Smooth muscle cell (in vitro differentiated cells): ENCODE results near the gene GPBAR1. TPM values are rescaled to one million over a fixed set of nuclear protein-coding genes. Genes with fewer than 3 reads are reported as not detected.

Experiments used
- DNase-seq: peaks from one replicate; lab custom pipeline; 2025; ENCODE audit not compliant: unreplicated experiment; lab: John Stamatoyannopoulos, UW
- H2AFZ ChIP-seq: fragments of 200-600 bp; sonication (generic); 2 replicates; pipeline ENCODE4 v1.6.0; 2016; ENCODE audit warnings: antibody characterized with exemption, low read depth, mild to moderate bottlenecking
- H3F3A ChIP-seq: fragments of 200-600 bp; sonication (generic); 2 replicates; pipeline ENCODE4 v1.6.0; 2017; ENCODE audit warnings: antibody characterized with exemption, low read depth
- H3K27ac ChIP-seq: fragments of 200-600 bp; sonication (generic); 2 replicates; pipeline ENCODE4 v1.5.1; 2016; ENCODE audit warnings: low read depth, mild to moderate bottlenecking
- H3K27me3 ChIP-seq: fragments of 200-600 bp; sonication (generic); 2 replicates; pipeline ENCODE4 v1.6.1; 2016; ENCODE audit warnings: low read depth, mild to moderate bottlenecking
- H3K36me3 ChIP-seq: fragments of 200-600 bp; sonication (generic); 2 replicates; pipeline ENCODE4 v1.5.1; 2016; ENCODE audit warnings: low read depth
- H3K4me1 ChIP-seq: fragments of 200-600 bp; sonication (generic); 2 replicates; pipeline ENCODE4 v1.5.1; 2016; ENCODE audit warnings: low read depth
- H3K4me2 ChIP-seq: fragments of 200-600 bp; sonication (generic); 2 replicates; pipeline ENCODE4 v1.6.0; 2016; ENCODE audit warnings: mild to moderate bottlenecking
- H3K4me3 ChIP-seq: fragments of 200-600 bp; sonication (generic); 2 replicates; pipeline ENCODE4 v1.5.1; 2016; ENCODE audit warnings: mild to moderate bottlenecking
- H3K79me2 ChIP-seq: fragments of 200-600 bp; sonication (generic); 2 replicates; pipeline ENCODE4 v1.6.0; 2016; ENCODE audit warnings: low read depth, mild to moderate bottlenecking
- H3K9ac ChIP-seq: fragments of 200-600 bp; sonication (generic); 2 replicates; pipeline ENCODE4 v1.6.0; 2016; ENCODE audit warnings: low read depth
- H3K9me3 ChIP-seq: fragments of 200-600 bp; sonication (generic); replicated peaks from 2 replicates; pipeline ENCODE4 v1.5.1; 2016; ENCODE audit warnings: low read depth
- H4K20me1 ChIP-seq: fragments of 200-600 bp; sonication (generic); 2 replicates; pipeline ENCODE4 v1.6.0; 2016; ENCODE audit warnings: low read depth
- WGBS: methylation state at CpG from one replicate; pipeline ENCODE4 v1.1.7; 2016; ENCODE audit warnings: low lambda C conversion rate; 5-methylcytosine and 5-hydroxymethylcytosine counted together
- polyA plus RNA-seq: library from polyadenylated mRNA; unstranded; fragments of >200 nt; fragmentation: Nextera tagmentation; extraction: Ambion mirVana; gene quantifications from 2 replicates; pipeline ENCODE4 v1.2.1, GENCODE V29; 2016
- total RNA-seq: library from RNA; depleted of rRNA; stranded (reverse); fragments of >200 nt; gene quantifications from 2 replicates; pipeline ENCODE4 v1.2.3, GENCODE V29; 2014
- TF ChIP-seq, protein P1 (sequence below): fragments of 200-600 bp; sonication (generic); IDR thresholded peaks from 2 replicates; pipeline ENCODE4 v1.5.1; 2017; ENCODE audit warnings: borderline replicate concordance, mild to moderate bottlenecking, antibody characterized with exemption; ENCODE audit not compliant: insufficient read depth, poor library complexity, severe bottlenecking

GPBAR1 gene
- total and polyA plus RNA-seq, 2 experiments from 2014 or later: 1.3 to 1.6 TPM

- H3K36me3 ChIP-seq: peaks cover 20% of the 10 kb centered on the region
- 75% methylated on average over 4 of the region's 4 CpGs for WGBS
- peaks cover 95% of the 10 kb centered on the region for H4K20me1 ChIP-seq
- peak overlapping the region; percentile 70 for H3K4me2 ChIP-seq
- peak overlapping the region; percentile 9 for H3K4me3 ChIP-seq
- TF ChIP-seq, protein P1, sequence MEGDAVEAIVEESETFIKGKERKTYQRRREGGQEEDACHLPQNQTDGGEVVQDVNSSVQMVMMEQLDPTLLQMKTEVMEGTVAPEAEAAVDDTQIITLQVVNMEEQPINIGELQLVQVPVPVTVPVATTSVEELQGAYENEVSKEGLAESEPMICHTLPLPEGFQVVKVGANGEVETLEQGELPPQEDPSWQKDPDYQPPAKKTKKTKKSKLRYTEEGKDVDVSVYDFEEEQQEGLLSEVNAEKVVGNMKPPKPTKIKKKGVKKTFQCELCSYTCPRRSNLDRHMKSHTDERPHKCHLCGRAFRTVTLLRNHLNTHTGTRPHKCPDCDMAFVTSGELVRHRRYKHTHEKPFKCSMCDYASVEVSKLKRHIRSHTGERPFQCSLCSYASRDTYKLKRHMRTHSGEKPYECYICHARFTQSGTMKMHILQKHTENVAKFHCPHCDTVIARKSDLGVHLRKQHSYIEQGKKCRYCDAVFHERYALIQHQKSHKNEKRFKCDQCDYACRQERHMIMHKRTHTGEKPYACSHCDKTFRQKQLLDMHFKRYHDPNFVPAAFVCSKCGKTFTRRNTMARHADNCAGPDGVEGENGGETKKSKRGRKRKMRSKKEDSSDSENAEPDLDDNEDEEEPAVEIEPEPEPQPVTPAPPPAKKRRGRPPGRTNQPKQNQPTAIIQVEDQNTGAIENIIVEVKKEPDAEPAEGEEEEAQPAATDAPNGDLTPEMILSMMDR: no peak
- H3K79me2 ChIP-seq: peaks cover 77% of the 10 kb centered on the region
- H3K9me3 ChIP-seq: no peaks in the 10 kb centered on the region
- H3K27ac ChIP-seq: peak overlapping the region; percentile 87
- no peak for DNase-seq
- peaks cover 10% of the 10 kb centered on the region for H3K4me1 ChIP-seq
- H2AFZ ChIP-seq: no peak overlapping the region
- peaks cover 78% of the 10 kb centered on the region for H3F3A ChIP-seq
- no peak overlapping the region for H3K9ac ChIP-seq
- H3K27me3 ChIP-seq: no peaks in the 10 kb centered on the region
These were observed 31.0 kb upstream of the GPBAR1 start for GRCh38 chr2:218229851-218230250.

DNA sequence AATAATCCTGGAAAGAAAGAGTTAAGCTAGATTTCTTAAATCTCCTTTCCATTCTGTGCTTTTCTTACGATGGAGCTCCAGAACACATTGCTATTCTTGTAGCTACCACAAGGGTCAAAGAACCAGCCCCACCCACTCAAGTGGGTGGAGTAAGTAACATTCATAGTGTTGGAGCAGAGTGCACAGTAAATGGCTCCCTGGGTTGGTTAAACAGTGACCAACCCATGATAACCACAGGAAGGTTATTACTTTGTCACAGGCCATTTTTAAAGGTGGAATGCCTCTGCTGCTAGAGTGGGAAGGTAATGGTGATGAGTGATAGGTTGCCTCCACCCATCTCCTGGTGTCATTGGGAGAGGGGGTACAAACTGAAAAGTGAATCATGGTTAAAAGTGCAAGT lies 29.9 kb upstream of the GPBAR1 start:
- 3% methylated on average over 1 of the region's 1 CpG for WGBS
- Histone ChIP-seq H3K27ac (peak overlapping the region; percentile 87), H3K79me2 (peaks cover 68% of the 10 kb centered on the region), H2AFZ (no peak overlapping the region), H3K9me3 (no peaks in the 10 kb centered on the region), H3F3A (peaks cover 69% of the 10 kb centered on the region), H3K4me3 (no peak overlapping the region), H4K20me1 (peaks cover 95% of the 10 kb centered on the region), H3K9ac (no peak overlapping the region), H3K4me1 (peaks cover 10% of the 10 kb centered on the region), H3K4me2 (peak overlapping the region; percentile 70), H3K27me3 (no peaks in the 10 kb centered on the region), H3K36me3 (peaks cover 21% of the 10 kb centered on the region)
- no peak for DNase-seq
- TF ChIP-seq, protein P1: no peak

DNA sequence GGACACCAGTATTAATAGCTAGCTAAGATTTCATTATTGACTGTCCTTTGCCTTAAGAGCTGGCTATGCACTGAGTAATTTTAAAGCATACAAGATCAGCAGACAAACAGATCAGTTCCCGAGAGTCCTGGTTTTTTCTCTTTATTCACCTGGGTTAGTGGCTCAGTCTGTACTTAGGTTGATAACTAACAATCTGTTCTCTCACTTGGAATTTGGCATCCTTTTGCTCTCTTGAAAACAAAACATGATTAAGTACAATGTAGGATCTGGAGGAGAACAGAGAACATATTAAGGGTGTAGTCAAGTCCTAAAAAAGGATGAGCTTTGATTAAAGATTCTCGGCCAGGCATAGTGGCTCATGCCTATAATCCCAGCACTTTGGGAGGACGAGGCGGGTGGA lies 27.3 kb upstream of the GPBAR1 start:
- Histone ChIP-seq H3F3A (peaks cover 69% of the 10 kb centered on the region), H3K4me2 (no peak overlapping the region), H3K9me3 (no peaks in the 10 kb centered on the region), H3K79me2 (peaks cover 50% of the 10 kb centered on the region), H3K27me3 (no peaks in the 10 kb centered on the region), H4K20me1 (peaks cover 95% of the 10 kb centered on the region), H3K9ac (no peak overlapping the region), H3K4me1 (peaks cover 10% of the 10 kb centered on the region), H3K36me3 (peaks cover 24% of the 10 kb centered on the region), H3K27ac (peak overlapping the region; percentile 30), H2AFZ (no peak overlapping the region), H3K4me3 (no peak overlapping the region)
- TF ChIP-seq, protein P1: no peak
- WGBS: 86% methylated on average over 4 of the region's 4 CpGs
- no peak for DNase-seq

DNA sequence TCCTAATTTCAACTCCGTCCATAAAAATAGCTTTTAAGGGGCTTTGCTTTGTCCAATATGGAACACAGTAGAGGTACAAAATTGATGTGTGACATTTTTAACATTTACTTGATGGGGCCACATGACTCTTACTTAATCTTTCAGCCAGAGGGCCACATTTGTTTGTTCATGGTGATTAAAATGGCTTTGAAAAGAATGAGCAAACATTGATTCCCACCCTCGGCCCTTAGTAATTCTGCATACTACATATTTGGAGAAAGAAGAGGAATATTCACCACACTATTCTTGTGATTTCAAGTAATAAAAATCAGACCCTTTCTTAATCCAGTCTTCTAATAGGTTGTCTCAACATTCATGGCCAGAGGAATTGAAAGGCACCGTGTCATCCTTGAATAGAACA lies 26.3 kb upstream of the GPBAR1 start:
- H2AFZ ChIP-seq: no peak overlapping the region
- no peak for DNase-seq
- H4K20me1 ChIP-seq: peaks cover 96% of the 10 kb centered on the region
- no peak overlapping the region for H3K9ac ChIP-seq
- H3K9me3 ChIP-seq: no peaks in the 10 kb centered on the region
- no peak overlapping the region for H3K4me3 ChIP-seq
- H3F3A ChIP-seq: peaks cover 64% of the 10 kb centered on the region
- peaks cover 4% of the 10 kb centered on the region for H3K4me1 ChIP-seq
- TF ChIP-seq, protein P1: no peak
- 55% methylated on average over 3 of the region's 3 CpGs for WGBS
- H3K27me3 ChIP-seq: no peaks in the 10 kb centered on the region
- H3K79me2 ChIP-seq: peaks cover 53% of the 10 kb centered on the region
- no peak overlapping the region for H3K4me2 ChIP-seq
- H3K27ac ChIP-seq: peak overlapping the region; percentile 33
- peaks cover 21% of the 10 kb centered on the region for H3K36me3 ChIP-seq
